SK-N-SH (cell line): ENCODE measurements around the gene PTPN5.

Experiments
- CTCF ChIP-seq: fragments of 200-600 bp; sonication (generic); IDR thresholded peaks from 2 replicates; pipeline ENCODE4 v1.6.1; 2017; ENCODE audit warnings: antibody characterized with exemption, mild to moderate bottlenecking, moderate library complexity
- ELF1 ChIP-seq: IDR thresholded peaks from 2 replicates; pipeline ENCODE4 v1.4.0; 2012
- EP300 ChIP-seq, 2 experiments: IDR thresholded peaks; 2 replicates each; pipeline versions ENCODE4 v1.4.0 to v1.6.1; 2012; ENCODE audit warnings: borderline replicate concordance in 1 of 2, low read depth in 1 of 2, low read length in 1 of 2
- FOXM1 ChIP-seq: IDR thresholded peaks from 2 replicates; pipeline ENCODE4 v1.4.0; 2012; ENCODE audit warnings: low read depth, mild to moderate bottlenecking
- JUND ChIP-seq: IDR thresholded peaks from 2 replicates; pipeline ENCODE4 v1.4.0; 2012
- PBX3 ChIP-seq: IDR thresholded peaks from 2 replicates; pipeline ENCODE4; 2012
- SIN3A ChIP-seq: IDR thresholded peaks from 2 replicates; pipeline ENCODE4 v1.6.1; 2012; ENCODE audit warnings: low read depth, mild to moderate bottlenecking, low read length, moderate library complexity, borderline replicate concordance
- TAF1 ChIP-seq: IDR thresholded peaks from 2 replicates; pipeline ENCODE4 v1.6.1; 2012; ENCODE audit warnings: low read depth, mild to moderate bottlenecking, low read length, moderate library complexity, borderline replicate concordance
- ZBTB33 ChIP-seq: IDR thresholded peaks from 2 replicates; pipeline ENCODE4 v1.4.0; 2012; ENCODE audit warnings: low read depth, borderline replicate concordance

GRCh38 chr11:18785411-18785810, 6.2 kb downstream of the PTPN5 start:
- no peak for TF ChIP-seq EP300 (IDR thresholded peaks at IDR 0.05; ENCODE audit: borderline replicate concordance in 1 of 2, low read depth in 1 of 2, low read length in 1 of 2)
- no peak for TF ChIP-seq CTCF
- TF ChIP-seq ELF1 = no peak
- no peak for TF ChIP-seq PBX3
- TF ChIP-seq ZBTB33 = no peak
- TF ChIP-seq JUND = no peak
- no peak for TF ChIP-seq TAF1
- TF ChIP-seq SIN3A = no peak
- no peak for TF ChIP-seq FOXM1
